WI38 (cell line): ENCODE measurements around the gene AGAP1.

Source experiments
- H3K4me3 ChIP-seq: 2 replicates; pipeline ENCODE4 v1.5.1; 2011; ENCODE audit warnings: low read depth, mild to moderate bottlenecking, control low read depth, low read length
- CTCF ChIP-seq: IDR thresholded peaks from 2 replicates; pipeline ENCODE4 v1.5.1; 2012; ENCODE audit warnings: low read depth, mild to moderate bottlenecking, control low read depth, low read length

AGAP1 gene

GRCh38 chr2:235768606-235769005 lies 274.8 kb downstream of the AGAP1 start:
- no peak overlapping the region for H3K4me3 ChIP-seq
- no peak for TF ChIP-seq CTCF

- no peak overlapping the region for H3K4me3 ChIP-seq
- no peak for TF ChIP-seq CTCF
Measured at GRCh38 chr2:235769046-235769445, 275.2 kb downstream of the AGAP1 start.

- TF ChIP-seq CTCF, result no peak
- no peak overlapping the region for H3K4me3 ChIP-seq
Measured at GRCh38 chr2:235770909-235771820, 277.3 kb downstream of the AGAP1 start.

- TF ChIP-seq CTCF, result no peak
- no peak overlapping the region for H3K4me3 ChIP-seq
Measured at GRCh38 chr2:235773188-235773928, 279.5 kb downstream of the AGAP1 start.

GRCh38 chr2:235774153-235774870 lies 280.5 kb downstream of the AGAP1 start:
- TF ChIP-seq CTCF, result no peak
- H3K4me3 ChIP-seq, result no peak overlapping the region

- H3K4me3 ChIP-seq, result no peak overlapping the region
- no peak for TF ChIP-seq CTCF
Measured at GRCh38 chr2:235776531-235776930, 282.7 kb downstream of the AGAP1 start.
